Peyer's patch (tissue), 4 donors: ENCODE results near the gene LRRC8E. TPM values are rescaled to one million over a fixed set of nuclear protein-coding genes. Genes with fewer than 3 reads are reported as not detected.

ENCODE experiments used
- DNase-seq, 3 donors: peaks; one replicate each; pipeline ENCODE4 v3.0.0-alpha.2; 2017 to 2019
- H3K27ac ChIP-seq, 4 donors: fragments of 200-600 bp; sonication (generic); one replicate each; pipeline ENCODE4 v1.5.1; 2016 to 2019
- H3K27me3 ChIP-seq, 2 donors: fragments of 200-600 bp; sonication (generic); one replicate each; pipeline ENCODE4 v1.5.1; 2019
- H3K36me3 ChIP-seq, 3 donors: fragments of 200-600 bp; sonication (generic); one replicate each; pipeline ENCODE4 v1.5.1; 2016 to 2019
- H3K4me1 ChIP-seq, 4 donors: fragments of 200-600 bp; sonication (generic); one replicate each; pipeline ENCODE4 v1.5.1; 2016 to 2019
- H3K4me3 ChIP-seq, 4 donors: fragments of 200-600 bp; sonication (generic); 1 replicate in 3 of 4; 2 replicates in 1 of 4; pipeline ENCODE4 v1.5.1; 2016 to 2019; ENCODE audit warnings: mild to moderate bottlenecking in 1 of 4
- H3K9me3 ChIP-seq, 4 donors: fragments of 200-600 bp; sonication (generic); one replicate each; pipeline ENCODE4 v1.5.1; 2016 to 2019; ENCODE audit warnings: mild to moderate bottlenecking in 1 of 4
- CTCF ChIP-seq, 6 experiments: fragments of 450-650 bp in 4 of 6; fragments of 200-600 bp in 2 of 6; sonication (generic) in 1 of 6; IDR thresholded peaks; one replicate each; pipeline ENCODE4 v1.5.1; 2017 to 2019; ENCODE audit warnings: antibody characterized with exemption in 6 of 6, mild to moderate bottlenecking in 3 of 6, moderate library complexity in 1 of 6
- POLR2A ChIP-seq, 2 donors: fragments of 450-650 bp; IDR thresholded peaks; one replicate each; pipeline ENCODE4 v1.5.1; 2017; ENCODE audit warnings: antibody characterized with exemption in 2 of 2, mild to moderate bottlenecking in 2 of 2, moderate library complexity in 2 of 2
- total RNA-seq, 4 donors: library from RNA; depleted of rRNA; stranded (reverse); fragments of >200 nt; gene quantifications; one replicate each; pipeline ENCODE4 v1.1.0, GENCODE V29; 2016

LRRC8E gene
- total RNA-seq, 4 donors from 2014 or later: 0.57 to 0.88 (median 0.80) TPM; not detected in 1

DNA sequence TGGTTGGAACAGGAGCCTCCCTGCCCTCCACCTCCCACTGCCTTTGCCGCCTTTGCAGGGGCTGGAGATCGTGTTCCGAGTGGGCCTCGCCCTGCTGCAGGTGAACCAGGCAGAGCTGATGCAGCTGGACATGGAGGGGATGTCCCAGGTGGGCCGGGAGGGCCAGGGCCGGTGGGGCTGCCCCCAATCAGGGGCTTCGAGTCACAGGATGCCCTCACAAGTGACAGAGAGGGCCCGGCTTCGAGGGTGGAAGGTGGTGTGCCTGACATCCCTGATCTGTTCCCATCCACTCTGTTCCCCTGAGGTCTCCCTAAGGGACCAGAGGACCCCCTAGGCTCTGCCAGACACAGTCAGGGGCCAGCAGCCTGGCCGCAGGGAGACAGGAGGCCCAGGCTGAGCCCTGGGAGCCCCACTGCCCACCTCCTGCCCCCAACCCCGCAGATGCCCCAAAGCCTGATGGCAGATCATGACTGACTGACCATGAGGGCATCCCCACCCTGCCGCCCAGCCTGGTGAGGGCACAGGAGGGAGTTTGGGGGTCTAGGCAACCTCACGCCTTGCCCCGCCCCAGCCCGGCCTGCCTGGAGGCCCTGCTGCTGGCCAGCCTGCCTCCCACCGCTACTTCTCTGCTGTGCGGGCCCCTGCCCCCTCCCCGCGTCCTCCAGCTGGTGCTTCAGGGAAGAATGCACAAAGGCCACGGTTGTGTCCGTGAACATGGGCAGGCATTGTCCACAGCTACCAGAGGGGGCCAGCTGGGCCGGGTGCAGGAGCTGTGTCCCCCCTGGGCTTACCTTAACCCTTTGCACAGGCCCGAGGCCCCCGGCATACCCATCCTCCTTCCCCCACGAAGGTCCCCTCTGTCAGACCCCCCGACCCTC is 36.4 kb upstream of the LRRC8E start:
- Histone ChIP-seq H3K4me1 (peaks cover 0 to 6% (median 0%) of the 10 kb centered on the region in 4 donors), H3K9me3 (no peaks in the 10 kb centered on the region), H3K4me3 (no peak overlapping the region), H3K27ac (no peak overlapping the region), H3K36me3 (no peaks in the 10 kb centered on the region), H3K27me3 (no peaks in the 10 kb centered on the region)
- no peak for TF ChIP-seq POLR2A (IDR thresholded peaks at IDR 0.05)
- no peak for TF ChIP-seq CTCF (IDR thresholded peaks at IDR 0.05)
- DNase-seq: peak in 1 of 3 donors; percentile 45

GRCh38 chr19:7852851-7853769 is 35.2 kb upstream of the LRRC8E start:
- DNase-seq: peak; percentile 70 to 90 (median 88)
- no peaks in the 10 kb centered on the region for H3K36me3 ChIP-seq
- no peak overlapping the region for H3K27ac ChIP-seq
- no peak for TF ChIP-seq POLR2A (IDR thresholded peaks at IDR 0.05)
- peak; percentile 59 to 80 (median 74) for TF ChIP-seq CTCF (IDR thresholded peaks at IDR 0.05)
- H3K9me3 ChIP-seq: no peaks in the 10 kb centered on the region
- H3K4me3 ChIP-seq: no peak overlapping the region
- H3K4me1 ChIP-seq: peaks cover 0 to 6% (median 0%) of the 10 kb centered on the region in 4 donors
- no peaks in the 10 kb centered on the region for H3K27me3 ChIP-seq

- TF ChIP-seq POLR2A (IDR thresholded peaks at IDR 0.05) (no peak), CTCF (IDR thresholded peaks at IDR 0.05) (no peak)
- no peak overlapping the region for H3K4me3 ChIP-seq
- peaks cover 0 to 6% (median 0%) of the 10 kb centered on the region in 4 donors for H3K4me1 ChIP-seq
- DNase-seq: no peak
- H3K27ac ChIP-seq: no peak overlapping the region
- H3K27me3 ChIP-seq: no peaks in the 10 kb centered on the region
- H3K36me3 ChIP-seq: no peaks in the 10 kb centered on the region
- H3K9me3 ChIP-seq: no peaks in the 10 kb centered on the region
Observed at GRCh38 chr19:7853770-7854128, 34.6 kb upstream of the LRRC8E start.

DNA sequence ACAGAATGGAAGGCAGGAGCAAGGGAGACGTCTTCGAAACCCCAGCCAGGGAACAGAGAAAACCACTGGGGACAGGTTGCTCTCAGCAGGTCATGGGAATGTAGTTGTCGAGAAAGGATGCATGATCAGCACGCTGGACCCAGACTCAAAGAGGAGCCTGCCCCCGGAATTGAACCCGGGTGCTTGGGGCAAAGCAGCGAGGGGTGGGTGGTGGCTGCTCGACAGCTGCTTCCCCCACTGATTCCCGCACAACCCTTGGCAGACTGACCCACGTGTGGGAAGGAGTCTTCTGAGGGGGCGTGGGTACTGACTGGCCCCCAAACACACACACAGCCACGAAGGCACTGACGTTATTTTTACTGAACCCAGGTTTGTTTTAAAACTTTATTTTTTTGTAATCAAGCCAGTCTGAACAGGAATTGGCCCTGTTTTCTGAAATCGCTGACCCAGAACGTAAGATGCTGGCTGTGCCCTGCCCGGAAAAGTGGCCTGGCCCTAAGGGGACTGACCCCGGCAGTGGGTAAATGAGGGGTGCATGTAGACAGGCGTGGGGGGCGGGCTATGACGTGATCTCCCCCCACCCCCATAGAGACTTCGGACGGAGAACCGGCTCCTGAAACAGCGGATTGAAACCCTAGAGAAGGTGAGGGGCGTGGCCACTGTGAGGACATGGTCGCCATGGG is 32.7 kb upstream of the LRRC8E start:
- TF ChIP-seq CTCF (IDR thresholded peaks at IDR 0.05): no peak
- no peak for DNase-seq
- H3K27ac ChIP-seq: no peak overlapping the region
- H3K9me3 ChIP-seq: no peaks in the 10 kb centered on the region
- no peak overlapping the region for H3K4me3 ChIP-seq
- no peaks in the 10 kb centered on the region for H3K27me3 ChIP-seq
- no peaks in the 10 kb centered on the region for H3K36me3 ChIP-seq
- H3K4me1 ChIP-seq: peaks cover 0 to 6% (median 0%) of the 10 kb centered on the region in 4 donors

DNA sequence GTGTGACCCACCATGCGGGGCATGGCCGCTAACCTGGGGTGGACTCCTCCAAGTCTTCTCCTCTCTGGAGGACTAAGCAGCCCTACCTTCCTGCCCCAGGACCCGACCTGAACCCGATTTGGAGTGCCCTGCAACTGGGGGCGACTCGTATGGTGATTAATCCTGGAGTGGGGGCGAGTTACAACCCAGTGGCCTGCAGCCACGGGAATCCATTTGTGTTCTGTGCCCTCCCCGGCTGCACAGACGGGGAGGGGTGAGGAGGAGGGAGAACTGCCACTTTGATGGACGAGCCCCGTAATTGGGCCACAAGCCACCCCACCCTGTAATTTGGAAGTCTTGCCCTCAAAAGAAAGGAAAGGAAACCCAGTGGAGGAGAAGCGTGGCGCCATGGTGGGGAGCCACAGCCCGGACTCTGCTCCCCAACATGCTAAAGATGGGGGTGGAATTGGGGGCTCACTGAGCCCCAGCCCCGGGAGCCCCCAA is 32.2 kb upstream of the LRRC8E start:
- DNase-seq: no peak
- no peaks in the 10 kb centered on the region for H3K36me3 ChIP-seq
- H3K4me1 ChIP-seq: peaks cover 0 to 6% (median under 1%) of the 10 kb centered on the region in 4 donors
- H3K9me3 ChIP-seq: no peaks in the 10 kb centered on the region
- TF ChIP-seq CTCF (IDR thresholded peaks at IDR 0.05): no peak
- no peak for TF ChIP-seq POLR2A (IDR thresholded peaks at IDR 0.05)
- H3K27me3 ChIP-seq: no peaks in the 10 kb centered on the region
- H3K4me3 ChIP-seq: no peak overlapping the region
- H3K27ac ChIP-seq: no peak overlapping the region
